ENCODE measurements around the gene SPRED2. TPM values are rescaled to one million over a fixed set of nuclear protein-coding genes. Genes with fewer than 3 reads are reported as not detected.

Gene SPRED2
- total RNA-seq, 1 donor from 2014 or later = 56.9 TPM

DNA sequence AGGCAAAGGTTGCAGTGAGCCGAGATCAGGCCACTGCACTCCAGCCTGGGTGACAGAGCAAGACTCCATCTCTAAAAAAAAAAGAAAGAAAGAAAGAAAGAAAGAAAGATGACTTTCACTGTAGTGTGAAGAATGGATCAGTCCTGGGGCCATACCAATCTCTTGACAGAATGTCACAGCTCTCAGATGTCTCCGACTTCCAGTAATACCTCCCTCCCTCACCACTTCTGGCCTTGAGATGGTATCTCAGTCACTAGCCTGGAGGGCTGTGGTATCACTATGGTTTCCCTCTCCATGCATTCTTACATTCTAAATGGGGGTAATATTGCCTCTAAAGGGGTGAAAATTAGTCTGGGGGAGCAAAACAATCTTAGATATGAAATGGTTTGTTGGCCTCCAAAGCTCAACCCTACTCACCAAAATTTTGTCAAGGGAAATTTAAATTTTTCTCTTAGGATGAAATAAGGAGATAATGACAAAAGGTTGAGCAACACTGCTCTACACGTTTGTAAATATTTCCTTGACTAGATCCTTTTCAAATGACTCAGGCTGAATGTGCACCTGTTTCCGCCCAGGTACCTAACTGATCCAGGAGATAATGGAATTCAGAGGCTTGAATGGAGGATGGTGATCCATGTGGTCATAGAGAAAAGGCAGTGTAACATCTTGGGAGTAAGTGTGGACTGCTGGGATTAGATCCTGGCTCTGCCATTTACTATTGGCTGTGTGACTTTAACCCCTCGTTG lies 19.9 kb upstream of the SPRED2 start:
- Histone ChIP-seq H3K9me3 (no peaks in the 10 kb centered on the region), H3K27me3 (no peaks in the 10 kb centered on the region), H3K4me1 (no peaks in the 10 kb centered on the region), H3K27ac (no peak overlapping the region), H3K36me3 (no peaks in the 10 kb centered on the region), H3K4me3 (no peak overlapping the region)
- ATAC-seq (no peak), DNase-seq (no peak)
- intact Hi-C loops (cut with DNase I) = no loop called here
- TF ChIP-seq, protein P1, sequence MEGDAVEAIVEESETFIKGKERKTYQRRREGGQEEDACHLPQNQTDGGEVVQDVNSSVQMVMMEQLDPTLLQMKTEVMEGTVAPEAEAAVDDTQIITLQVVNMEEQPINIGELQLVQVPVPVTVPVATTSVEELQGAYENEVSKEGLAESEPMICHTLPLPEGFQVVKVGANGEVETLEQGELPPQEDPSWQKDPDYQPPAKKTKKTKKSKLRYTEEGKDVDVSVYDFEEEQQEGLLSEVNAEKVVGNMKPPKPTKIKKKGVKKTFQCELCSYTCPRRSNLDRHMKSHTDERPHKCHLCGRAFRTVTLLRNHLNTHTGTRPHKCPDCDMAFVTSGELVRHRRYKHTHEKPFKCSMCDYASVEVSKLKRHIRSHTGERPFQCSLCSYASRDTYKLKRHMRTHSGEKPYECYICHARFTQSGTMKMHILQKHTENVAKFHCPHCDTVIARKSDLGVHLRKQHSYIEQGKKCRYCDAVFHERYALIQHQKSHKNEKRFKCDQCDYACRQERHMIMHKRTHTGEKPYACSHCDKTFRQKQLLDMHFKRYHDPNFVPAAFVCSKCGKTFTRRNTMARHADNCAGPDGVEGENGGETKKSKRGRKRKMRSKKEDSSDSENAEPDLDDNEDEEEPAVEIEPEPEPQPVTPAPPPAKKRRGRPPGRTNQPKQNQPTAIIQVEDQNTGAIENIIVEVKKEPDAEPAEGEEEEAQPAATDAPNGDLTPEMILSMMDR (IDR thresholded peaks at IDR 0.05) = no peak

DNA sequence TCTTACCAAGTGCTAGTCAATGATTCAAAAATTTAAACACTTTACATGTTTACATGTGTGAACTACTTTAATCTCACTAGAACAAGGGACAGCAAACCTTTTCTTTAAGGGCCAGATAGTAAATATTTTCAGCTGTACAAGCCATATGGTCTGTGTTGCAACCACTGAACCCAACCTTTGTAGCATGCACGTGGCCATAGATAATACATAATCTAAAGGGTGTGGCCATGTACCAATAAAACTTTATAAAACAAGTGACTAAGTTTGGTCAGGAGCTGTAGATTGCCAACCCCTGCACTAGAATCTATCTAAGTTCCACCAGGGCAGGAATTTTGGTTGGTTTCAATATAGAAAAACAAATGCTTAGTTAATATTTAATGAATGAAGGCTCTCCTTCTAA lies 18.4 kb upstream of the SPRED2 start:
- Histone ChIP-seq H3K27me3 (no peaks in the 10 kb centered on the region), H3K4me3 (no peak overlapping the region), H3K27ac (no peak overlapping the region), H3K36me3 (no peaks in the 10 kb centered on the region), H3K9me3 (no peaks in the 10 kb centered on the region), H3K4me1 (no peaks in the 10 kb centered on the region)
- TF ChIP-seq, protein P1 (IDR thresholded peaks at IDR 0.05) = no peak
- ATAC-seq (no peak), DNase-seq (no peak)
- intact Hi-C loops (cut with DNase I) = no loop called here

DNA sequence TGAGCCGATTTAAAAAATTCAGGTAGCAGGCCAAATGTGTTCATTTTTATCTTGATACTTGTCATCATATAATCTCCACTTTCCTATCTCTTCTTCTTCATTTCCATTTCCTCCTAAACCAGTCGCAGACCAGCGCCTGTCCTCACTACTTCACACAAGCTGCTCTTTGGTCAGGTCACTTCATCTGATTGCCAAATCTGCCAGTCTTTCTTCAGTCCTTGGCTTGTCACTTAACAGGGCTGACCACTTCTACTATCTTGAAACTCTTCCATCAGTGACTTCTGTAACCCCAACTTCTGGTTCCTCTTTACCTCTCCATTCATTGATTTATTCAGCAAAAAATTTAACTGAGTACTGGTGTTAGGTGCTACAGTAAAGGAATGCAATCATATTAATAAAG lies 18.0 kb upstream of the SPRED2 start:
- Histone ChIP-seq H3K9me3 (no peaks in the 10 kb centered on the region), H3K4me3 (no peak overlapping the region), H3K4me1 (no peaks in the 10 kb centered on the region), H3K36me3 (no peaks in the 10 kb centered on the region), H3K27me3 (no peaks in the 10 kb centered on the region), H3K27ac (no peak overlapping the region)
- DNase-seq (no peak), ATAC-seq (peak; percentile 77)
- intact Hi-C loops (cut with DNase I) = no loop called here
- TF ChIP-seq, protein P1 (IDR thresholded peaks at IDR 0.05) = no peak

DNA sequence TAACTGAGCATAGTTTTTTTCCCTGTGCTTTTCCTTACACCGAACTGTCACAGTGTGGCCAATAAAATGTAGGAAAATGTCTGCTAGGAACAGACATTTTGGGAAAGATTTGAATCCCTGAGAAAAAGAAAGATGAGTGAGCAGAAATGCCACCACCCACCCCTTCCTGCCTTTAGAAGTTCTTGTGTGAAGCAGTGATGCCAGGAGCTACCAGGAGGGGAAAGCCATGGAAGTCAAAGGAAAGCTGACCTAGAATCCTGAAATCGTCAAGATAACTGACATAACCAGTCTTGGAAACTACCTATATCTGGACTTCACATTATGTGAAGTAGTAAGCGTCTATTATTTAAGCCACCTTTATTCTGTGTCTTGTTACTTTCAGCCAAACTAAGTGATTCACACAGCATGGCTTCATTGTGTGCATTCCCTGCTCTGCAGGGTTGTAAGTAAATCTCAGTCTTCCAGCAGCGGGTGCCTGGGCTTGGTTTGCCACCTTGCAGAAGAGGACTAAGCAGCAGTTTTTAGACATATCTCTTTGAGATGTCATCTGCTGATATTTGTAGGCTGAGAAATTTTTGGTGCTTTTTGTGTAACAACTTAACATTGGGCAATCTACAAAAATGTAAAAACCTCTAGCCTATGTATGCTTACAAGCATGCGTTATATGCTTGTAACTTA lies 11.2 kb upstream of the SPRED2 start:
- no peaks in the 10 kb centered on the region for H3K27me3 ChIP-seq
- intact Hi-C loops (cut with DNase I) = no loop called here

DNA sequence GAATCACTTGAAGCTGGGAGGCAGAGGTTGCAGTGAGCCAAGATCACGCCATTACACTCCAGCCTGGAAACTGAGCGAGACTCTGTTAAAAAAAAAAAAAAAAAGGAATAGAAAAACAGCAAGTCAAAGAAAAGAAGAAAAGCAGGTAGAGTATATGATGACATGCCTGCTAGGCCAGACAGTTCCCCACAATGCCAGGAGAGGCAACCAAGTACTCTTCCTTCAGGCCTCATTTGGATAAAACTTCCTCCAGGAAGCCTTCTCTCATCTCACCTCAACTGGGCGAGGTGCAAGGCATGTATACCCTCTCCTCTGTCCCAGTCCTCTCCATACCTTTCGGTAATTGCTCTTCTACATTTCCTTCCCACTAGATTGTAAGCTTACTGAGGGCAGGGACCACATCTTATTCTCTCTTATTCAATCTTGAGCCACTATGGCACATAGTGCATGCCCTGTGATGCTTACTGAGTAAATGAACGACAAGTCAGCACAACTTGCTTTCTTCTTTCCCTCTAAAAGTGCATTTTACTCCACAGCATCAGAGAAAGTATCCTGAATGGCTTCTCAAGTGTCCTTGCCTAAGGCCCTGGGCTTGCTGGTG lies 10.1 kb upstream of the SPRED2 start:
- no peak for DNase-seq
- no peak overlapping the region for H3K27ac ChIP-seq
- H3K36me3 ChIP-seq = no peaks in the 10 kb centered on the region
- H3K4me1 ChIP-seq = peaks cover under 1% of the 10 kb centered on the region
- TF ChIP-seq, protein P1 (IDR thresholded peaks at IDR 0.05) = no peak
- ATAC-seq = no peak
- no peaks in the 10 kb centered on the region for H3K27me3 ChIP-seq
- H3K4me3 ChIP-seq = no peak overlapping the region
- intact Hi-C loops (cut with DNase I) = no loop called here
- no peaks in the 10 kb centered on the region for H3K9me3 ChIP-seq

More for the DNA sequence above, 11.2 kb upstream of the SPRED2 start:
- ATAC-seq (no peak), DNase-seq (no peak)
- H3K4me3 ChIP-seq = no peak overlapping the region
- H3K27ac ChIP-seq = no peak overlapping the region
- no peaks in the 10 kb centered on the region for H3K36me3 ChIP-seq
- H3K4me1 ChIP-seq = no peaks in the 10 kb centered on the region
- TF ChIP-seq, protein P1 (IDR thresholded peaks at IDR 0.05) = no peak
- no peaks in the 10 kb centered on the region for H3K9me3 ChIP-seq

All from upper lobe of right lung (tissue), 1 donor.